Measurements from ENCODE around the gene PODN.

DNA sequence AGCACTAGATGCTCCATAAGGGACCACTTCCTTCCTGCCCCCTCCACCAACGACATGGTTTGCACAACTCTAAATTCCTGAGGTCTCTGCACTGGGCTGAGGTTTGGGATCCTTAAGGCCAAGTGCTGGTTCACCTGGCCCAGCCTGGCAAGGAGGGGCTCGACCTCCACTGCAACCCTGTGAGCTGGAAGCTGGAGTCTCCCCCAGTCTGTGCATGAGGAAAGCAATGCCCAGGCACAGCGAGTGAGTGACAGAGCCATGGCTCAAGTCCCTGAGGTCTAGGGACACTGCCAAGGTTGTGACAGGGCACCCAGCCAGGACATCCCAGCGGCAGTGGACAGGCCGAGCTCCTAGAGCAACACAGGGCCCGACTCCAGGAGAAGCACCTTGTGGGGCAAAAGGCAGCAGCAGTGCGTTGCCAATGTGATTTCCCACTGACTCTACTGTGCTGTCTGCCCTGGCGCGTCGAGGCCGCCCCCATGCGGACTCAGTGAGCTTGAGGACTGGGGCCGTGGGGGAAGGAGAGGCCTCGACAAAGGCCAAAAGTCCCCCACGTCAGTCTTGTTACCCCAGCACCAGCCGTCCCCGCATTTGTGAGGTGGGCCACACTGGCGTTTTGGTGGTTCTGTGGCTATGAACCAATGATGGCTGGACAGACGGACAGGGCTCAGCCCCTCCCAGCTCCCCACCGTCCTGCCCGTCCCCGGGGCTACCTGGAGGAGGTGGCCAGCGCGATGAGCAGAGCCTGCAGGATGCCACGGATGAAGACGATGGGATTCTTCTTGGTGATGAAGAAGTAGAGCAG is 30.0 kb downstream of the PODN start:
- TF ChIP-seq POLR2AphosphoS5 (IDR thresholded peaks at IDR 0.05; ENCODE audit: low read depth, low read length) (no peak), CTCF (IDR thresholded peaks at IDR 0.05) (no peak), REST (IDR thresholded peaks at IDR 0.05; ENCODE audit: insufficient read depth in 1 of 2, low read depth in 2 of 2, low read length in 1 of 2) (no peak)

Measured in Panc1 (cell line).